BLaER1 (cell line): ENCODE measurements around the gene BRSK1.

Source experiments
- H3K27ac ChIP-seq: shearing (Covaris generic); formaldehyde crosslinking; 2 replicates; pipeline ENCODE4 v1.8.1; 2022
- H3K27me3 ChIP-seq: shearing (Covaris generic); formaldehyde crosslinking; 2 replicates; pipeline ENCODE4 v1.8.1; 2022
- H3K36me3 ChIP-seq: shearing (Covaris generic); formaldehyde crosslinking; 2 replicates; pipeline ENCODE4 v1.8.1; 2022
- H3K4me1 ChIP-seq: shearing (Covaris generic); formaldehyde crosslinking; 2 replicates; pipeline ENCODE4 v1.8.1; 2022
- H3K4me2 ChIP-seq: shearing (Covaris generic); formaldehyde crosslinking; 2 replicates; pipeline ENCODE4 v1.8.1; 2022
- H3K4me3 ChIP-seq: shearing (Covaris generic); formaldehyde crosslinking; 2 replicates; pipeline ENCODE4 v1.8.1; 2022
- H3K9ac ChIP-seq: shearing (Covaris generic); formaldehyde crosslinking; 2 replicates; pipeline ENCODE4 v1.8.1; 2022
- H3K9me3 ChIP-seq: shearing (Covaris generic); formaldehyde crosslinking; 2 replicates; pipeline ENCODE4 v1.8.1; 2022
- H4K20me1 ChIP-seq: shearing (Covaris generic); formaldehyde crosslinking; 2 replicates; pipeline ENCODE4 v1.8.1; 2022
- Cebpa-rat ChIP-seq: shearing (Covaris generic); IDR thresholded peaks from 2 replicates; pipeline ENCODE4 v1.8.1; 2022

The BRSK1 gene

DNA sequence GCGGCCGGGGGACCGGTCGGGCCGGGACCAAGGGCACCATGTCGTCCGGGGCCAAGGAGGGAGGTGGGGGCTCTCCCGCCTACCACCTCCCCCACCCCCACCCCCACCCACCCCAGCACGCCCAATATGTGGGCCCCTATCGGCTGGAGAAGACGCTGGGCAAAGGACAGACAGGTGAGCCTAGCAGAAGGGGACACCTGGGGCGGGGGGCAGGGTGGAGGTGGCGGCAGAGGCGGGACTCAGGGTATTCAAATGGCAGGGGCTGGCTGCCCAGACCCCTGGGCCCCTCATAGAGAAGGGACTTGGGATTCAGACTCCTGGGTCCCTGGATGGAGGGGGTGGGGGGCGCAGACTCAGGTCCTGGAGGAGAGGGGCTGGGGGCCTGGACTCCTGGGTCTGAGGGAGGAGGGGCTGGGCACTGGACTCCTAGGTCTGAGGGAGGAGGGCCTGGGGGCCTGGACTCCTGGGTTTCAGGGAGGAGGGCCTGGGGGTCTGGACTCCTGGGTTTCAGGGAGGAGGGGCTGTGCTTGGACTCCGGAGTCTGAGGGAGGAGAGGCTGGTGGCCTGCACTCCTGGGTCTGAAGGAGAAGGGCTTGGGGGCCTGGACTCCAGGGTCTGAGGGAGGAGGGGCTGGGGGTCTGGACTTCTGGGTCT lies 735 bp downstream of the BRSK1 start:
- Histone ChIP-seq H4K20me1 (no peaks in the 10 kb centered on the region), H3K9ac (peak overlapping the region; percentile 68), H3K27me3 (no peaks in the 10 kb centered on the region), H3K36me3 (peaks cover 22% of the 10 kb centered on the region), H3K4me3 (peak overlapping the region; percentile 63), H3K4me2 (peak overlapping the region; percentile 82), H3K27ac (peak overlapping the region; percentile 68), H3K9me3 (no peaks in the 10 kb centered on the region), H3K4me1 (peaks cover 44% of the 10 kb centered on the region)
- no peak for TF ChIP-seq Cebpa-rat

GRCh38 chr19:55285229-55285890 lies 1.6 kb downstream of the BRSK1 start:
- Histone ChIP-seq H3K27me3 (no peaks in the 10 kb centered on the region), H3K4me2 (peak overlapping the region; percentile 82), H3K9ac (peak overlapping the region; percentile 68), H3K4me1 (peaks cover 41% of the 10 kb centered on the region), H4K20me1 (no peaks in the 10 kb centered on the region), H3K36me3 (peaks cover 24% of the 10 kb centered on the region), H3K4me3 (peak overlapping the region; percentile 63), H3K27ac (peak overlapping the region; percentile 68), H3K9me3 (no peaks in the 10 kb centered on the region)
- TF ChIP-seq Cebpa-rat = no peak

DNA sequence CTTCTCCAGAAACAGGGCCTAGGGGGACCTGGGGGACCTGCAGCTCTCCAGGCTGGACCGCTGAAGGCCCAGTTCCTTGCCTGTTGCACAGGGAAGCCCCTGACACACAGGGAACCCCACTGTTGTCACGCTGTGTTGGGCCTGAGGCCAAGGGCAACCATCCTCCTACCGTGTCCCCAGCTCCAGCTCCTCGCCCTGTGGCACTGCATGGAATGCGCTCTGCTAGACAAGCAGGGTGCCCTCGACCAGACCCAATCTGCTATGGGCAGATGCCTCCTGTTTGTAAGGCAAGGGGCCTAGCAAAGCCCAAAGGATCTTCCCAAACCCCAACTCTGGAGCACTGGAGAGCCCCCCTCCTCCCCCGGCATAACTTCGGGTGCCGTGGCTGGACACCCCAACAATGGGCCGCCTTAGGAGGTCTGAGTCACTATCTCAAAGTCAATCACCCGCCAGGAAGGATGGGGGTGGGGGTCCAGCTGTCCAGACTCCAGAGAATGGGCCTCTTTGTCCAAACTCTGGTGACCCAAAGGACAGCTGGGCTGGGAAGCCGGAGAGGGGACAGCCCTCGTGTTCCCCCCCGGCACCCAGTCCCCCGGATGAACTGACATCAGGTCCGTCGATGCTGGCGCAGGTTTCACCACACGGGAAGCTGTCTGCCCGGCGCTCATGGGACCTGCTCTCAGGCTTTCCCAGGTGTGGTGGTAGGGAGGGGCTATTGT lies 3.7 kb downstream of the BRSK1 start:
- Histone ChIP-seq H3K4me1 (peaks cover 32% of the 10 kb centered on the region), H3K9ac (no peak overlapping the region), H3K36me3 (peaks cover 25% of the 10 kb centered on the region), H3K27me3 (no peaks in the 10 kb centered on the region), H3K4me2 (no peak overlapping the region), H4K20me1 (no peaks in the 10 kb centered on the region), H3K27ac (no peak overlapping the region), H3K9me3 (no peaks in the 10 kb centered on the region), H3K4me3 (no peak overlapping the region)
- no peak for TF ChIP-seq Cebpa-rat

DNA sequence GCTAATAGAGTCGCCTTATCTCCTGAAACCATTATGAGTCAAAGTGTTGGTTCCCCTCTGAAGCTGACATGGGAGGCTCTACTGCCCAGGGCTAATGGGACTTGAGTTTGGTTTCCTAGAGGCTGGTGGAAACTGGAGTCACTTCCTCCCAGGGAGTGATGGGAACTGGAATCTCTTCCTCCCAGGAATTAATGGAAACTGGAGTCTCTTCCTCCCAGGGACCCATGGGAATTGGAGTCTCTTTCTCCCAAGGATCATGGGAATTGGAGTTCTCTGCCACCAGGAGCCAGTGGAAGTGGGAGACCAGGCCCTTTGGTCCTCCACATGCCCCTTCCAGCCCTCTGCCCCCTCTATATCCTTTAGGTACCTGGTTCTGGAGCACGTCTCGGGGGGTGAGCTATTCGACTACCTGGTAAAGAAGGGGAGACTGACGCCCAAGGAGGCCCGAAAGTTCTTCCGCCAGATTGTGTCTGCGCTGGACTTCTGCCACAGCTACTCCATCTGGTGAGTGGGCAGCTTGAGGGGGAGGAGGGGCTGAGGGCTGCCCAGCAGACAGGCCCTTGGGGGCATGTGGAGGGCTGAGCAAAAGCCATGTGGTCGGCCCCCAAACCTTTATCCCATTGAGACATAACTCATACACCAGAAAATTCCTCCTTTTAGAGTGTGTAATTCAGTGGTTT lies 5.5 kb downstream of the BRSK1 start:
- Histone ChIP-seq H3K9me3 (no peaks in the 10 kb centered on the region), H3K9ac (no peak overlapping the region), H3K36me3 (peaks cover 41% of the 10 kb centered on the region), H3K27me3 (no peaks in the 10 kb centered on the region), H3K27ac (no peak overlapping the region), H3K4me3 (no peak overlapping the region), H3K4me2 (no peak overlapping the region), H4K20me1 (no peaks in the 10 kb centered on the region), H3K4me1 (peaks cover 21% of the 10 kb centered on the region)
- TF ChIP-seq Cebpa-rat = no peak

- Histone ChIP-seq H4K20me1 (no peaks in the 10 kb centered on the region), H3K4me2 (no peak overlapping the region), H3K4me1 (peaks cover 10% of the 10 kb centered on the region), H3K36me3 (peaks cover 61% of the 10 kb centered on the region), H3K9ac (no peak overlapping the region), H3K9me3 (no peaks in the 10 kb centered on the region), H3K27me3 (no peaks in the 10 kb centered on the region), H3K4me3 (no peak overlapping the region), H3K27ac (no peak overlapping the region)
- TF ChIP-seq Cebpa-rat = no peak
These were observed 13.5 kb downstream of the BRSK1 start for GRCh38 chr19:55297267-55297666.

DNA sequence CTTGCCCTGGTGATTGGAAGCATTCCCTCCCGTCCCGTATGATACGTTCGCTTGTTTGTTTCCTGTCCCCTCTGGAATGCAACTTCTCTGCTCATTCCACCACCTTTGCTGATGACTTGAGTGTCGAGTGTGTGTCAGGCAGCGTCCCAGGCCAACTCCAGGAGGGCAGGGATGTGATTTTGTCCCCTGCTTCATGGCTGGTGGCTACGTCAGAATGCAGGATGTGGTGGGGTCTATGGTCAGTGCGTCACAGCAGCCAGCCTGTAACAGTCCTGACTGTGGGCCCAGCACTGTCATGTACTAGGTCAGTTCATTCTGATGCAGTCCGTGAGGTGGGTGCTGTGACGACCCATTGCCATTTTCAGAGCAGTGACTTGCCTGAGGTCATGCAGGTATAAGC lies 16.2 kb downstream of the BRSK1 start:
- no peak overlapping the region for H3K4me2 ChIP-seq
- H3K4me3 ChIP-seq = no peak overlapping the region
- 0 out of 2 replicates have a peak overlapping the region, but pooled peaks have one; percentile 15 for H3K9ac ChIP-seq
- peaks cover 62% of the 10 kb centered on the region for H3K36me3 ChIP-seq
- peaks cover 19% of the 10 kb centered on the region for H3K4me1 ChIP-seq
- TF ChIP-seq Cebpa-rat = no peak
- no peaks in the 10 kb centered on the region for H3K27me3 ChIP-seq
- no peaks in the 10 kb centered on the region for H4K20me1 ChIP-seq
- H3K27ac ChIP-seq = no peak overlapping the region
- no peaks in the 10 kb centered on the region for H3K9me3 ChIP-seq

DNA sequence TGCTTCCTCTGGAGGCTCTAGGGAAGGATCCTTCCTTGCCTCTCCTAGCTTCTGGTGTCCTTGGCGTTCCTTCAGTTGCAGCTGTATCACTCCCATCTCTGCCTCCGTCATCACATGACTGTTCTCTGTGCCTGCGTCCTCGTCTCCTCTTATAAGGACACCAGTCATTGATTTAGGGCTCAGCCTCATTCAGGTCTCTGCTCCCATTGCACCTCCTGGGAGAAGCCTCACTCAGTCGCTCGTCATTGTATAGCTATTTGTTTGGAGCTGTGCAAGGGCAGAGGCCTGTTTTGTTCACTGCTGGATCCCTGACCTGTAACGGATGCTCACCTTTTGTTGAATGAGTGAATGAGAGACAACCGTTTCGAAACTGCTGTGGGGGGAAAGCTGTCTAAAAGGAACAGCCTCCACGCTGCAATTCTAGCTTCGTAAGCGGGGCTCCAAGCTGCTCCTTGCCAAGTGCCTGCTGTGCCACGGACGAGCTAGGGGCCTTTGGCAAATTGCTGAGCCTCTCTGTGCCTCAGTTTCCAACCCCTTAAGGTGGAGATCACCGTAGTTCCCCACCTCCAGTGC lies 17.2 kb downstream of the BRSK1 start:
- H3K4me1 ChIP-seq = peaks cover 24% of the 10 kb centered on the region
- H3K9ac ChIP-seq = no peak overlapping the region
- H3K36me3 ChIP-seq = peaks cover 60% of the 10 kb centered on the region
- no peaks in the 10 kb centered on the region for H4K20me1 ChIP-seq
- H3K27ac ChIP-seq = peak overlapping the region; percentile 42; the same call in 1 of the 2 replicates
- H3K4me3 ChIP-seq = no peak overlapping the region
- H3K9me3 ChIP-seq = no peaks in the 10 kb centered on the region
- no peak for TF ChIP-seq Cebpa-rat
- no peaks in the 10 kb centered on the region for H3K27me3 ChIP-seq
- H3K4me2 ChIP-seq = peak overlapping the region; percentile 89

DNA sequence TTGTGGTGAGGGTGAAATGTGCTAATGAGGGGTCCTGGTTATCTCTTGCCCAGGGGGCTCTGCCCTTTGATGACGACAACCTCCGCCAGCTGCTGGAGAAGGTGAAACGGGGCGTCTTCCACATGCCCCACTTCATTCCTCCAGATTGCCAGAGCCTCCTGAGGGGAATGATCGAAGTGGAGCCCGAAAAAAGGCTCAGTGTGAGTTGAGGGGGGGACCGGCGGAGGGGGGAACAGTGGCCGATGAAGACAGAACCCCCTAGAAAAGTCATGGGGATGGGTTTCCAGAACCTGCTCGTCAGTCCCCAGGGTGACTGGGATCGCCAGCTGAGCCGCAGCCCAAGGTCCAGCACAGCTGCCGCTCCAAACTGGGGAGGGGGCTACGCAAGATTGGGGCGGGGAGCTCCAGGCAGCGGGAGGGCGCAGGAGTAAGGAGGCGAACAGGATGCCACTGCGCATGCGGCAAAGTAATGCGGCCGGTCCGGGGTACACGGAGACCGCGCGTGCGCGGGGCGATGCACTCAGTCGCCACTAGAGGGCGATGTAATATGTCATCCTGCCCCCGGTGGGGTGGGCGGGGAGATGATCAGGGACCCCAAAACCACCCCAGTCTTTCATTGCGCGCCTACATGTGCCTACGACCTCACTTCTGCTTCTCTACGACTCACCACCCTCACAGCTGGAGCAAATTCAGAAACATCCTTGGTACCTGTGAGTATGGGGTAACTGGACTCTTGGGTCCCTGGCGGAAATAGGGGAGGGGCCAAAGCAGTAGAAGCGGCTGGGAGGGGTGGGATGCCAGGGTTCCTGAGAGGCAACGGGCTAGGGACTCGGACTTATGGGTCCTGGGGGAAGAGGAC lies 17.9 kb downstream of the BRSK1 start:
- H3K9ac ChIP-seq = peak overlapping the region; percentile 70
- no peaks in the 10 kb centered on the region for H3K9me3 ChIP-seq
- no peaks in the 10 kb centered on the region for H4K20me1 ChIP-seq
- peak overlapping the region; percentile 89 for H3K4me2 ChIP-seq
- no peaks in the 10 kb centered on the region for H3K27me3 ChIP-seq
- peaks cover 27% of the 10 kb centered on the region for H3K4me1 ChIP-seq
- H3K27ac ChIP-seq = peak overlapping the region; percentile 60
- peaks cover 63% of the 10 kb centered on the region for H3K36me3 ChIP-seq
- H3K4me3 ChIP-seq = peak overlapping the region; percentile 64
- no peak for TF ChIP-seq Cebpa-rat

DNA sequence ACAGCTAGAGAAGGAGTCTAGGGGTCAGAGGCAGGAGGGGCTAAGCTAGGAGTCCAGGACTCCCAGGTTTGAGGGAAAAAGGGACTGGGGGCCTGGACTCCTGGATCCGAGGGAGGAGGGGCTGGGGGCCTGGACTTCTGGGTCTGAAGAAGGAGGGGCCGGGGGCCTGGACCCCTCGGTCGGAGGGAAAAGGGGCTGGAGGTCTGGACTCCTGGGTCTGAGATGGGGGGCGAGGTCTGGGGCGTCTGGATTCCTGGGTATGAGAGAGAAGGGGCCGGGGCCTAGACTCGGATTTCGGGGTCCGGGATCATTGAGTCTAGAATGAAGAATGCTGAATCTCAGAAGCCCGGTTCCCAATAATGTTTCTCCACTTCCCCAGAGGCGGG lies 18.5 kb downstream of the BRSK1 start:
- Histone ChIP-seq H3K27ac (peak overlapping the region; percentile 60; the same call in 1 of the 2 replicates), H3K4me3 (peak overlapping the region; percentile 64)

More for the DNA sequence above, 18.5 kb downstream of the BRSK1 start:
- TF ChIP-seq Cebpa-rat = no peak
- peaks cover 27% of the 10 kb centered on the region for H3K4me1 ChIP-seq
- H3K4me2 ChIP-seq = peak overlapping the region; percentile 89
- H3K9me3 ChIP-seq = no peaks in the 10 kb centered on the region
- H3K9ac ChIP-seq = peak overlapping the region; percentile 70
- no peaks in the 10 kb centered on the region for H3K27me3 ChIP-seq
- no peaks in the 10 kb centered on the region for H4K20me1 ChIP-seq
- H3K36me3 ChIP-seq = peaks cover 66% of the 10 kb centered on the region
